Uterus (tissue), 4 donors: ENCODE measurements around the gene TGFBR3L. TPM values are rescaled to one million over a fixed set of nuclear protein-coding genes. Genes with fewer than 3 reads are reported as not detected.

Source experiments
- DNase-seq, 2 donors: peaks; one replicate each; pipeline ENCODE4 v3.0.0-alpha.2; 2019 to 2020
- H3K27ac ChIP-seq, 2 donors: fragments of 200-600 bp; sonication (generic); 1 replicate in 1 of 2; 2 replicates in 1 of 2; pipeline ENCODE4 v1.5.1; 2016 to 2018
- H3K27me3 ChIP-seq, 2 donors: fragments of 200-600 bp; sonication (generic); one replicate each; pipeline ENCODE4 v1.5.1; 2018 to 2019; ENCODE audit warnings: control low read depth in 1 of 2
- H3K36me3 ChIP-seq, 2 donors: fragments of 200-600 bp; sonication (generic); one replicate each; pipeline ENCODE4 v1.5.1; 2019; ENCODE audit warnings: control low read depth in 1 of 2
- H3K4me1 ChIP-seq, 2 donors: fragments of 200-600 bp; sonication (generic); one replicate each; pipeline ENCODE4 v1.5.1; 2018 to 2019; ENCODE audit warnings: control low read depth in 1 of 2
- H3K4me3 ChIP-seq, 2 donors: fragments of 200-600 bp; sonication (generic); 1 replicate in 1 of 2; 2 replicates in 1 of 2; pipeline ENCODE4 v1.5.1; 2018 to 2019; ENCODE audit warnings: mild to moderate bottlenecking in 1 of 2
- H3K9me3 ChIP-seq, 2 donors: fragments of 200-600 bp; sonication (generic); one replicate each; pipeline ENCODE4 v1.5.1; 2019; ENCODE audit warnings: control low read depth in 1 of 2
- CTCF ChIP-seq, 4 experiments: fragments of 200-600 bp in 2 of 4; fragments of 450-650 bp in 2 of 4; sonication (generic) in 2 of 4; IDR thresholded peaks; one replicate each; pipeline ENCODE4 v1.5.1; 2016 to 2019; ENCODE audit warnings: antibody characterized with exemption in 4 of 4, mild to moderate bottlenecking in 2 of 4, moderate library complexity in 1 of 4
- POLR2A ChIP-seq, 2 donors: fragments of 450-650 bp; IDR thresholded peaks; one replicate each; pipeline ENCODE4 v1.6.1; 2016; ENCODE audit warnings: antibody characterized with exemption in 2 of 2, mild to moderate bottlenecking in 1 of 2, moderate library complexity in 1 of 2
- intact Hi-C: fragments of 100-400 bp; cut with DNase I; formaldehyde crosslinking; loops from one replicate; pipeline ENCODE4 v1.15.1; 2023; ENCODE audit warnings: low total_unique reads
- total RNA-seq, 4 donors: library from RNA; depleted of rRNA in 3 of 4; stranded (reverse); fragments of >200 nt in 3 of 4; gene quantifications; one replicate each; pipeline versions ENCODE4 v1.1.0 to v1.2.4, GENCODE V29; 2014 to 2023
- donor health status: DM: yes; HTN: yes; CAD: no.

The TGFBR3L gene
- total RNA-seq, 4 donors from 2014 or later = 5.2 TPM; not detected in 3

DNA sequence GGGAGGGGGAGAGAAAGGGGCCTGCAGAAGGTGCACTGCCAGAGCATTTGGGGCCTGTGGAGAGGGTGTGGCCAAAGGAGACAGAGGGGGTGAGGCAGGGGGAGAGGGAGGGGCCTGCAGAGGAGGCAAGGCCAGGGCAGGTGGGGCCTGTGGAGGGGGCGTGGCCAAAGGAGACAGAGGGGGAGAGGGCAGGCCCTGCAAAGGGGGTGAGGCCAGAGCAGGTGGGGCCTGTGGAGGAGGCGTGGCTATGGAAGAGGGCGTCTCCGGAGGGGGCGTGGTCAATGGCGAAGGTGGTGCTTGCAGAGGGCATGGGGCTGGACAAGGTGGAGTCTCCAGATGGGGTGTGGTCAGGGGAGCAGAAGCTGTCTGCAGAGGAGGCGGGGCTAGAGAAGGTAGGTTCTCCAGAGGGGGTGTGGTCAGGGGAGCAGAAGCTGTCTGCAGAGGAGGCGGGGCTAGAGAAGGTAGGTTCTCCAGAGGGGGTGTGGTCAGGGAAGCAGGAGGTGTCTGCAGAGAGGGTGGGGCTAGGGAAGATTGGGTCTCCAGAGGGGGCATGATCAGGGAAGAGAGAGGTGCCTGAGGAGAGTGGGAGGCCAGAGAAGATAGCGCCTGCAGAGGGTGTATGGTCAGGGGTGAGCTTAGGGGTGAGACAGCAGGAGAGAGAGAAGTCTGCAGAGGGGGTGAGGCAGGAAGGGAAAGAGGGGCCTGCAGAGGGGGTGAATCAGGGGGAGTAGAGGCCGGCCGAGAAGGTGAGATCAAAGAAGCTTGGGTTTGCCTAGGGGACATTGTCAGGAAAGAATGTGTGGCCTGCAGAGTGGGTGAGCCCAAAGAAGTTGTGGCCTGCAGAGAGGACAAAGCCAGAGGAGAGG lies 43.8 kb upstream of the TGFBR3L start:
- TF ChIP-seq POLR2A (IDR thresholded peaks at IDR 0.05) = no peak
- Histone ChIP-seq H3K27me3 (peaks cover 9 to 19% of the 10 kb centered on the region in 2 donors), H3K36me3 (no peaks in the 10 kb centered on the region), H3K4me1 (peaks cover 0 to 27% of the 10 kb centered on the region in 2 donors), H3K9me3 (no peaks in the 10 kb centered on the region), H3K27ac (no peak overlapping the region), H3K4me3 (no peak overlapping the region)
- peak; percentile 49 to 52 for DNase-seq
- intact Hi-C loops = no loop called here

DNA sequence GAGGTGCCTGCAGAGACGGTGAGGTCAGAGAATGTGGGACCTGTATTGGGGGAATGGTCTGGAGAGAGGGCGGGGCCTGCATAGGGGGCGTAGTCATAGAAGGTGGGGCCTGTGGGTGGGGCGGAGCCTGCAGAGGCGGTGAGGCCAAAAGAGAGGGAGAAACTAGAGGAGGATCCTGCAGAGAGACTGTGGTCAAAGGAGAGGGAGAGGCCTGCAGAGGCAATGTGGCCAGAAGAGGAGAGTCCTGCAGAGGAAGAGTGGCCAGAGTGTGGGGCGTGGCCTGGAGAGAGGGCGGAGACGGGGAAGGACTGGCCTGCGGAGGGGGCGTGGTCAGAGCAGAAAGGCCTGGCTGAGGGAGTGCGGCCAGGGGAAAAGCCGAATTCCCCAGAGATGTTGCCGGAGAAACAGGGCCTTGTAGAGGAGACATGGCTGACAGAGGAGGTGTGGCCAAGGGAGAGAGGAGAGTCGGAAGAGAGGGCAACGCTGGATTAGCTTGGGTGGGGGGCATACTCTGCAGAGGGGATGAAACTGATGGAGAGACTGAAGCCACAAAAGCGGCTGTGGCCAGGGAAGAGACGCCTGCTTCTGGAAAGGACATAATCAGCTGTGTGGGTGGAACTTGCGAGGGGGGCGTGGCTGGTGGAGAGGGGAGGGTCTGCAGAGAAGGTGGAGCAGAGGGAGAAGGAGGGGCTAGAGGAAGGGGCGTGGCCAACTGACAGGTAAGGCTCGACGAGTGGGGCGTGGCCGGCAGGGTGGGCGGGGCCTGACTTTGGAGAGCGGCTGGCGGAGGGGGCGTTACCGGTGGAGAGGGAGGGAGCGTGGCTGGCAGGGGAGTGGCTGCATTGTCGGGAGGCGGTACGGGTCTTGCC lies 43.0 kb upstream of the TGFBR3L start:
- H3K36me3 ChIP-seq = no peaks in the 10 kb centered on the region
- no peak overlapping the region for H3K4me3 ChIP-seq
- DNase-seq = peak; percentile 78 to 82
- H3K27ac ChIP-seq = no peak overlapping the region
- no peaks in the 10 kb centered on the region for H3K9me3 ChIP-seq
- peaks cover 9 to 19% of the 10 kb centered on the region in 2 donors for H3K27me3 ChIP-seq
- TF ChIP-seq POLR2A (IDR thresholded peaks at IDR 0.05) (peak in 1 of 2 donors; percentile 14), CTCF (IDR thresholded peaks at IDR 0.05) (no peak)
- intact Hi-C loops = no loop called here
- H3K4me1 ChIP-seq = peaks cover 0 to 27% of the 10 kb centered on the region in 2 donors

- Histone ChIP-seq H3K9me3 (no peaks in the 10 kb centered on the region), H3K4me3 (no peak overlapping the region), H3K4me1 (peaks cover 0 to 27% of the 10 kb centered on the region in 2 donors), H3K27ac (no peak overlapping the region), H3K36me3 (no peaks in the 10 kb centered on the region), H3K27me3 (peaks cover 9 to 19% of the 10 kb centered on the region in 2 donors)
- intact Hi-C loops = no loop called here
- no peak for TF ChIP-seq CTCF (IDR thresholded peaks at IDR 0.05)
- TF ChIP-seq POLR2A (IDR thresholded peaks at IDR 0.05) = no peak
- DNase-seq = no peak
Observed at GRCh38 chr19:7872306-7873204, 42.1 kb upstream of the TGFBR3L start.

- DNase-seq = no peak
- Histone ChIP-seq H3K27me3 (peaks cover 9 to 19% of the 10 kb centered on the region in 2 donors), H3K9me3 (no peaks in the 10 kb centered on the region), H3K36me3 (no peaks in the 10 kb centered on the region), H3K4me1 (peaks cover 0 to 24% of the 10 kb centered on the region in 2 donors), H3K4me3 (no peak overlapping the region), H3K27ac (no peak overlapping the region)
- intact Hi-C loops = no loop called here
- no peak for TF ChIP-seq CTCF (IDR thresholded peaks at IDR 0.05)
- TF ChIP-seq POLR2A (IDR thresholded peaks at IDR 0.05) = no peak
Observed at GRCh38 chr19:7873304-7874075, 41.1 kb upstream of the TGFBR3L start.
